K562 (cell line): ENCODE results near the gene INPP5D. TPM values are rescaled to one million over a fixed set of nuclear protein-coding genes. Genes with fewer than 3 reads are reported as not detected.

Experiments used
- BDP1 ChIP-seq: IDR thresholded peaks from 3 replicates; pipeline ENCODE4 v1.6.1; 2011; ENCODE audit not compliant: insufficient read length, insufficient read depth
- ETV1 ChIP-seq: fragments of 450-650 bp; conservative IDR thresholded peaks from 2 replicates; pipeline ENCODE4 v1.6.1; 2016; ENCODE audit warnings: missing genetic modification characterization, control low read depth, low read depth, missing compliant biosample characterization
- GTF2E2 ChIP-seq: fragments of 200-800 bp; sonication (Bioruptor generic); IDR thresholded peaks from 2 replicates; pipeline ENCODE4 v1.6.1; 2016; ENCODE audit warnings: missing genetic modification characterization, missing compliant biosample characterization
- MBD2 ChIP-seq: sonication (generic); IDR thresholded peaks from 2 replicates; pipeline ENCODE4 v1.6.1; 2016; ENCODE audit warnings: low read depth, borderline replicate concordance
- NR4A1 ChIP-seq, 2 experiments: fragments of 250-450 bp in 1 of 2; fragments of 450-650 bp in 1 of 2; sonication (Bioruptor Pico) in 1 of 2; IDR thresholded peaks; 2 replicates each; pipeline versions ENCODE4 v1.4.0 to v1.6.1; 2016 to 2020; ENCODE audit warnings: mild to moderate bottlenecking in 2 of 2, missing compliant biosample characterization in 1 of 2, missing genetic modification characterization in 1 of 2, moderate library complexity in 1 of 2
- PHB ChIP-seq: fragments of 250-450 bp; sonication (Bioruptor Pico); IDR thresholded peaks from 2 replicates; pipeline ENCODE4 v1.5.0; 2021
- RFX1 ChIP-seq: fragments of 450-650 bp; IDR thresholded peaks from 2 replicates; pipeline ENCODE4 v1.6.1; 2016; ENCODE audit warnings: mild to moderate bottlenecking, moderate library complexity
- SMAD4 ChIP-seq: fragments of 250-450 bp; sonication (Bioruptor Pico); conservative IDR thresholded peaks from 2 replicates; pipeline ENCODE4 v1.8.0; 2021; ENCODE audit warnings: inconsistent platforms, mild to moderate bottlenecking, moderate library complexity
- ZNF165 ChIP-seq: fragments of 250-450 bp; sonication (Bioruptor Pico); IDR thresholded peaks from 2 replicates; pipeline ENCODE4 v1.4.0; 2020; ENCODE audit warnings: borderline replicate concordance
- ZNF561 ChIP-seq: fragments of 450-650 bp; formaldehyde crosslinking; conservative IDR thresholded peaks from 2 replicates; pipeline ENCODE4 v1.4.0; 2020; ENCODE audit warnings: mild to moderate bottlenecking, moderate library complexity
- polyA plus RNA-seq, 8 experiments: library from polyadenylated mRNA; depleted of rRNA in 4 of 8; stranded (reverse) in 5 of 8; unstranded in 3 of 8; fragments of >200 nt; fragmentation: Nextera tagmentation in 2 of 8; fragmentation: Illumina TruSeq in 1 of 8; extraction: Ambion mirVana in 2 of 8; extraction: Trizol in 1 of 8; gene quantifications; 2 replicates each; pipeline versions ENCODE4 v1.2.1 to v1.2.3, GENCODE V29; 2011 to 2014; ENCODE audit warnings: inconsistent platforms in 1 of 8, missing spikeins in 1 of 8
- total RNA-seq, 7 experiments: library from RNA; depleted of rRNA in 6 of 7; stranded (reverse); fragments of >200 nt in 6 of 7; fragmentation: Illumina TruSeq in 2 of 7; extraction: Trizol in 2 of 7; gene quantifications; 2 replicates each; pipeline versions ENCODE4 v1.2.1 to v1.2.3, GENCODE V29; 2011 to 2021; ENCODE audit warnings: low replicate concordance in 1 of 7
- TF ChIP-seq, protein P1 (sequence below): sonication (generic); formaldehyde crosslinking; IDR thresholded peaks from 2 replicates; pipeline ENCODE4 v1.8.1; 2023; ENCODE audit warnings: missing genetic modification reagents, mild to moderate bottlenecking, borderline replicate concordance
- TF ChIP-seq, protein P2 (sequence below): fragments of 450-650 bp; IDR thresholded peaks from 2 replicates; pipeline ENCODE4 v1.7.1; 2018; ENCODE audit warnings: mild to moderate bottlenecking, low read depth; ENCODE audit not compliant: partially characterized antibody
- TF ChIP-seq, protein P3 (sequence below): fragments of 450-650 bp; conservative IDR thresholded peaks from 2 replicates; pipeline ENCODE4 v1.6.1; 2016; ENCODE audit warnings: missing genetic modification characterization, low read depth, mild to moderate bottlenecking, control low read depth, missing compliant biosample characterization
- TF ChIP-seq, protein P4 (sequence below): sonication (generic); formaldehyde crosslinking; IDR thresholded peaks from 2 replicates; pipeline ENCODE4 v1.8.0; 2022; ENCODE audit warnings: mild to moderate bottlenecking, missing genetic modification reagents

The INPP5D gene
- total and polyA plus RNA-seq, 9 of the 15 experiments (the other 6 are each of a cell fraction or from before 2014, with no cell fraction given), result 0.55 to 6.2 (median 2.2) TPM

DNA sequence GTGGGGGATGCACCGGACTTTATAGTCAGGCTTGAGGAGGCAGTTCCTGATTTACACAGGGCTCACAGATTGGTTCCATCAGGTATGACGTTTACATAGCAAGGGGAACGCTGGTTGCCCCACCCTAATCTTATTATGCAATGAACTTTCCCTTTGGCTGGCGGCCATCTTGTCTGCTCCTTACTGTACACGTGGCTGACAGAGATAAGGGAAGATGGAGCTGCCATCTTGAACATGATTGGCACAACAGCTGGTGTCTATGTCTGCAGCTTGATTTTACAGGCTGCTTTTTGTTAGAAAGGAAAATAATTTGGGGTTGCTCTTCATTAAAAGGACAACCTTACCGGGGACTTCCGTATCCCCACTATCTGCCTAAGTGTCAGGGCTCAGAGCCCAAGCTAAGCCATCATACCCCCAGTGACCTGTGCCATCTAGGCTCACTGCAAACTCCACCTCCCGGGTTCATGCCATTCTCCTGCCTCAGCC is 157.8 kb downstream of the INPP5D start (continued):
- TF ChIP-seq, protein P1, sequence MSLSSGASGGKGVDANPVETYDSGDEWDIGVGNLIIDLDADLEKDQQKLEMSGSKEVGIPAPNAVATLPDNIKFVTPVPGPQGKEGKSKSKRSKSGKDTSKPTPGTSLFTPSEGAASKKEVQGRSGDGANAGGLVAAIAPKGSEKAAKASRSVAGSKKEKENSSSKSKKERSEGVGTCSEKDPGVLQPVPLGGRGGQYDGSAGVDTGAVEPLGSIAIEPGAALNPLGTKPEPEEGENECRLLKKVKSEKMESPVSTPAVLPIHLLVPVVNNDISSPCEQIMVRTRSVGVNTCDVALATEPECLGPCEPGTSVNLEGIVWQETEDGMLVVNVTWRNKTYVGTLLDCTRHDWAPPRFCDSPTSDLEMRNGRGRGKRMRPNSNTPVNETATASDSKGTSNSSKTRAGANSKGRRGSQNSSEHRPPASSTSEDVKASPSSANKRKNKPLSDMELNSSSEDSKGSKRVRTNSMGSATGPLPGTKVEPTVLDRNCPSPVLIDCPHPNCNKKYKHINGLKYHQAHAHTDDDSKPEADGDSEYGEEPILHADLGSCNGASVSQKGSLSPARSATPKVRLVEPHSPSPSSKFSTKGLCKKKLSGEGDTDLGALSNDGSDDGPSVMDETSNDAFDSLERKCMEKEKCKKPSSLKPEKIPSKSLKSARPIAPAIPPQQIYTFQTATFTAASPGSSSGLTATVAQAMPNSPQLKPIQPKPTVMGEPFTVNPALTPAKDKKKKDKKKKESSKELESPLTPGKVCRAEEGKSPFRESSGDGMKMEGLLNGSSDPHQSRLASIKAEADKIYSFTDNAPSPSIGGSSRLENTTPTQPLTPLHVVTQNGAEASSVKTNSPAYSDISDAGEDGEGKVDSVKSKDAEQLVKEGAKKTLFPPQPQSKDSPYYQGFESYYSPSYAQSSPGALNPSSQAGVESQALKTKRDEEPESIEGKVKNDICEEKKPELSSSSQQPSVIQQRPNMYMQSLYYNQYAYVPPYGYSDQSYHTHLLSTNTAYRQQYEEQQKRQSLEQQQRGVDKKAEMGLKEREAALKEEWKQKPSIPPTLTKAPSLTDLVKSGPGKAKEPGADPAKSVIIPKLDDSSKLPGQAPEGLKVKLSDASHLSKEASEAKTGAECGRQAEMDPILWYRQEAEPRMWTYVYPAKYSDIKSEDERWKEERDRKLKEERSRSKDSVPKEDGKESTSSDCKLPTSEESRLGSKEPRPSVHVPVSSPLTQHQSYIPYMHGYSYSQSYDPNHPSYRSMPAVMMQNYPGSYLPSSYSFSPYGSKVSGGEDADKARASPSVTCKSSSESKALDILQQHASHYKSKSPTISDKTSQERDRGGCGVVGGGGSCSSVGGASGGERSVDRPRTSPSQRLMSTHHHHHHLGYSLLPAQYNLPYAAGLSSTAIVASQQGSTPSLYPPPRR (CRISPR knock-in tag), result no peak
- TF ChIP-seq RFX1 (no peak), NR4A1 (CRISPR knock-in tag; IDR thresholded peaks at IDR 0.05) (no peak), NR4A1 (tag; IDR thresholded peaks at IDR 0.05) (peak; percentile 92), BDP1 (no peak), SMAD4 (CRISPR knock-in tag) (peak; percentile 90), ZNF561 (CRISPR knock-in tag) (no peak), PHB (CRISPR knock-in tag) (no peak), ETV1 (tag) (peak; percentile 40; the same call in 1 of the 2 replicates), ZNF165 (no peak), GTF2E2 (tag) (no peak), MBD2 (no peak)
- TF ChIP-seq, protein P2, sequence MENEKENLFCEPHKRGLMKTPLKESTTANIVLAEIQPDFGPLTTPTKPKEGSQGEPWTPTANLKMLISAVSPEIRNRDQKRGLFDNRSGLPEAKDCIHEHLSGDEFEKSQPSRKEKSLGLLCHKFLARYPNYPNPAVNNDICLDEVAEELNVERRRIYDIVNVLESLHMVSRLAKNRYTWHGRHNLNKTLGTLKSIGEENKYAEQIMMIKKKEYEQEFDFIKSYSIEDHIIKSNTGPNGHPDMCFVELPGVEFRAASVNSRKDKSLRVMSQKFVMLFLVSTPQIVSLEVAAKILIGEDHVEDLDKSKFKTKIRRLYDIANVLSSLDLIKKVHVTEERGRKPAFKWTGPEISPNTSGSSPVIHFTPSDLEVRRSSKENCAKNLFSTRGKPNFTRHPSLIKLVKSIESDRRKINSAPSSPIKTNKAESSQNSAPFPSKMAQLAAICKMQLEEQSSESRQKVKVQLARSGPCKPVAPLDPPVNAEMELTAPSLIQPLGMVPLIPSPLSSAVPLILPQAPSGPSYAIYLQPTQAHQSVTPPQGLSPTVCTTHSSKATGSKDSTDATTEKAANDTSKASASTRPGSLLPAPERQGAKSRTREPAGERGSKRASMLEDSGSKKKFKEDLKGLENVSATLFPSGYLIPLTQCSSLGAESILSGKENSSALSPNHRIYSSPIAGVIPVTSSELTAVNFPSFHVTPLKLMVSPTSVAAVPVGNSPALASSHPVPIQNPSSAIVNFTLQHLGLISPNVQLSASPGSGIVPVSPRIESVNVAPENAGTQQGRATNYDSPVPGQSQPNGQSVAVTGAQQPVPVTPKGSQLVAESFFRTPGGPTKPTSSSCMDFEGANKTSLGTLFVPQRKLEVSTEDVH, result no peak
- TF ChIP-seq, protein P3, sequence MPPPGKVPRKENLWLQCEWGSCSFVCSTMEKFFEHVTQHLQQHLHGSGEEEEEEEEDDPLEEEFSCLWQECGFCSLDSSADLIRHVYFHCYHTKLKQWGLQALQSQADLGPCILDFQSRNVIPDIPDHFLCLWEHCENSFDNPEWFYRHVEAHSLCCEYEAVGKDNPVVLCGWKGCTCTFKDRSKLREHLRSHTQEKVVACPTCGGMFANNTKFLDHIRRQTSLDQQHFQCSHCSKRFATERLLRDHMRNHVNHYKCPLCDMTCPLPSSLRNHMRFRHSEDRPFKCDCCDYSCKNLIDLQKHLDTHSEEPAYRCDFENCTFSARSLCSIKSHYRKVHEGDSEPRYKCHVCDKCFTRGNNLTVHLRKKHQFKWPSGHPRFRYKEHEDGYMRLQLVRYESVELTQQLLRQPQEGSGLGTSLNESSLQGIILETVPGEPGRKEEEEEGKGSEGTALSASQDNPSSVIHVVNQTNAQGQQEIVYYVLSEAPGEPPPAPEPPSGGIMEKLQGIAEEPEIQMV (tag), result peak; percentile 39; the same call in 1 of the 2 replicates
- TF ChIP-seq, protein P4, sequence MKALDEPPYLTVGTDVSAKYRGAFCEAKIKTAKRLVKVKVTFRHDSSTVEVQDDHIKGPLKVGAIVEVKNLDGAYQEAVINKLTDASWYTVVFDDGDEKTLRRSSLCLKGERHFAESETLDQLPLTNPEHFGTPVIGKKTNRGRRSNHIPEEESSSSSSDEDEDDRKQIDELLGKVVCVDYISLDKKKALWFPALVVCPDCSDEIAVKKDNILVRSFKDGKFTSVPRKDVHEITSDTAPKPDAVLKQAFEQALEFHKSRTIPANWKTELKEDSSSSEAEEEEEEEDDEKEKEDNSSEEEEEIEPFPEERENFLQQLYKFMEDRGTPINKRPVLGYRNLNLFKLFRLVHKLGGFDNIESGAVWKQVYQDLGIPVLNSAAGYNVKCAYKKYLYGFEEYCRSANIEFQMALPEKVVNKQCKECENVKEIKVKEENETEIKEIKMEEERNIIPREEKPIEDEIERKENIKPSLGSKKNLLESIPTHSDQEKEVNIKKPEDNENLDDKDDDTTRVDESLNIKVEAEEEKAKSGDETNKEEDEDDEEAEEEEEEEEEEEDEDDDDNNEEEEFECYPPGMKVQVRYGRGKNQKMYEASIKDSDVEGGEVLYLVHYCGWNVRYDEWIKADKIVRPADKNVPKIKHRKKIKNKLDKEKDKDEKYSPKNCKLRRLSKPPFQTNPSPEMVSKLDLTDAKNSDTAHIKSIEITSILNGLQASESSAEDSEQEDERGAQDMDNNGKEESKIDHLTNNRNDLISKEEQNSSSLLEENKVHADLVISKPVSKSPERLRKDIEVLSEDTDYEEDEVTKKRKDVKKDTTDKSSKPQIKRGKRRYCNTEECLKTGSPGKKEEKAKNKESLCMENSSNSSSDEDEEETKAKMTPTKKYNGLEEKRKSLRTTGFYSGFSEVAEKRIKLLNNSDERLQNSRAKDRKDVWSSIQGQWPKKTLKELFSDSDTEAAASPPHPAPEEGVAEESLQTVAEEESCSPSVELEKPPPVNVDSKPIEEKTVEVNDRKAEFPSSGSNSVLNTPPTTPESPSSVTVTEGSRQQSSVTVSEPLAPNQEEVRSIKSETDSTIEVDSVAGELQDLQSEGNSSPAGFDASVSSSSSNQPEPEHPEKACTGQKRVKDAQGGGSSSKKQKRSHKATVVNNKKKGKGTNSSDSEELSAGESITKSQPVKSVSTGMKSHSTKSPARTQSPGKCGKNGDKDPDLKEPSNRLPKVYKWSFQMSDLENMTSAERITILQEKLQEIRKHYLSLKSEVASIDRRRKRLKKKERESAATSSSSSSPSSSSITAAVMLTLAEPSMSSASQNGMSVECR (CRISPR knock-in tag), result no peak
